SU-DHL-6 (cell line): ENCODE measurements around the gene RNF38.
"Not testable (repeated sequence)": the region's sequence is repeated elsewhere in the genome, so short reads cannot be mapped to it uniquely, and the experiment has no call there.

Experiments
- H2AFZ ChIP-seq: fragments of 200-600 bp; sonication (generic); 2 replicates; pipeline ENCODE4 v1.6.1; 2014; ENCODE audit warnings: low read depth, mild to moderate bottlenecking, moderate library complexity, mixed read lengths, antibody characterized with exemption, low read length; ENCODE audit not compliant: severe bottlenecking
- H3F3A ChIP-seq: fragments of 200-600 bp; shearing (Covaris generic); 2 replicates; pipeline ENCODE4 v1.6.0; 2016; ENCODE audit warnings: antibody characterized with exemption, mild to moderate bottlenecking; ENCODE audit not compliant: insufficient read depth
- H3K27ac ChIP-seq: fragments of 200-600 bp; sonication (generic); 2 replicates; pipeline ENCODE4 v1.5.1; 2016; ENCODE audit warnings: low read depth, mild to moderate bottlenecking, low read length, moderate library complexity, mixed read lengths
- H3K27me3 ChIP-seq: fragments of 200-600 bp; sonication (generic), shearing (Covaris generic); 2 replicates; pipeline ENCODE4 v1.6.0; 2014; ENCODE audit warnings: mild to moderate bottlenecking, low read length
- H3K36me3 ChIP-seq: fragments of 200-600 bp; sonication (generic); 2 replicates; pipeline ENCODE4 v1.6.1; 2014; ENCODE audit warnings: mild to moderate bottlenecking, low read length, mixed read lengths
- H3K4me2 ChIP-seq: fragments of 300-600, 200-600 bp; shearing (Covaris generic), sonication (generic); 2 replicates; pipeline ENCODE4 v1.6.0; 2014; ENCODE audit warnings: low read length, low read depth, mild to moderate bottlenecking; ENCODE audit not compliant: poor library complexity, severe bottlenecking
- H3K4me3 ChIP-seq: fragments of 200-600 bp; sonication (generic); 2 replicates; pipeline ENCODE4 v1.5.1; 2014; ENCODE audit warnings: antibody characterized with exemption, low read length, mild to moderate bottlenecking, mixed read lengths; ENCODE audit not compliant: insufficient read depth, poor library complexity, severe bottlenecking
- H3K79me2 ChIP-seq: fragments of 200-600 bp; sonication (generic); 2 replicates; pipeline ENCODE4 v1.6.1; 2014; ENCODE audit warnings: mild to moderate bottlenecking, low read length, moderate library complexity; ENCODE audit not compliant: insufficient read depth
- H3K9ac ChIP-seq: fragments of 200-600 bp; sonication (generic); 2 replicates; pipeline ENCODE4 v1.7.0; 2014; ENCODE audit warnings: mild to moderate bottlenecking, low read length
- H3K9me2 ChIP-seq: fragments of 200-600 bp; sonication (generic); replicated peaks from 2 replicates; pipeline ENCODE4 v1.6.1; 2014; ENCODE audit warnings: low read length; ENCODE audit not compliant: insufficient read depth
- H3K9me3 ChIP-seq: fragments of 200-600 bp; sonication (generic); 2 replicates; pipeline ENCODE4 v1.6.1; 2014; ENCODE audit warnings: low read length, mixed read lengths; ENCODE audit not compliant: insufficient read depth
- H4K20me1 ChIP-seq: fragments of 200-600 bp; sonication (generic); 2 replicates; pipeline ENCODE4 v1.6.1; 2014; ENCODE audit warnings: low read depth, mild to moderate bottlenecking, antibody characterized with exemption, low read length, moderate library complexity, mixed read lengths
- EZH2phosphoT487 ChIP-seq: fragments of 200-600 bp; sonication (generic), shearing (Covaris generic); conservative IDR thresholded peaks from 2 replicates; pipeline ENCODE4 v1.6.1; 2018; ENCODE audit warnings: mild to moderate bottlenecking, antibody characterized with exemption, low read length, moderate library complexity, mixed read lengths
- TF ChIP-seq, protein P1 (sequence below): fragments of 200-600 bp; sonication (generic); IDR thresholded peaks from one replicate; pipeline ENCODE4 v1.5.1; 2017; ENCODE audit warnings: antibody characterized with exemption, mild to moderate bottlenecking, low read length, moderate library complexity; ENCODE audit not compliant: insufficient read depth, poor library complexity, severe bottlenecking

The RNF38 gene

DNA sequence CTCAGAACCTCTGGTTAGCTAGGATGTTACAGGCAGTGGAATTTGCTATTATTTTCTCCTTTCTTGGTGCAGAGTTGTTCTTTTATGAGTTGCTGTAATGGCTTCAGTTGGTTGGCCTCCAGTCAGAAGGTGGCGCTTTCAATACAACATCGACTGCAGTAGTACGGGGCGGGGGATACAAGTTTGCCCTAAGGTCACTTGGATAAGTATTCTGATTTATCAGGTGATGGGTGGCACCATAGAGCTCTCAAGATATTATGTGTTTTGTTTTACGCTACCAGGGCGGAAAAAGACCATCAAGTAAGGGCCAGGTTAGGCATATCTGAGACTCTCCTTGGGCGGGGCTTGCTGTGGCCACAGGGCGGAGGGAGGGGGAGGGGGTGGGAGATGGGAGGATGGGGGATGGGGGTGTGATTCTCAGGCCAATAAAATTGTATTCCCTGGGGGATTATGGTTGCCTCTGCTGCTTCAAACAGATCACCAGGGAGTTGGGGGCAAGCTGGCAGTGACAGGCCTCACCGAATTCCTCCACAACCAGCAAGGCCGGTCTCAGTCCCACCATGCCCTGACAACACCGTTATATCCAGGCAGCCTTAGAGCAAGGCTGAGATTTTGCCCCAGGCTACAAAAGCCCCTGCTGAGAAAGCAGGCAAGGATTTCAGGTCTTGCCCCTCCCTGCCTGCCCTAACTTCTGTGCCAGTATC lies 15.9 kb upstream of the RNF38 start:
- no peak overlapping the region for H2AFZ ChIP-seq
- no peaks in the 10 kb centered on the region for H3K27me3 ChIP-seq
- no peak for TF ChIP-seq EZH2phosphoT487
- TF ChIP-seq, protein P1, sequence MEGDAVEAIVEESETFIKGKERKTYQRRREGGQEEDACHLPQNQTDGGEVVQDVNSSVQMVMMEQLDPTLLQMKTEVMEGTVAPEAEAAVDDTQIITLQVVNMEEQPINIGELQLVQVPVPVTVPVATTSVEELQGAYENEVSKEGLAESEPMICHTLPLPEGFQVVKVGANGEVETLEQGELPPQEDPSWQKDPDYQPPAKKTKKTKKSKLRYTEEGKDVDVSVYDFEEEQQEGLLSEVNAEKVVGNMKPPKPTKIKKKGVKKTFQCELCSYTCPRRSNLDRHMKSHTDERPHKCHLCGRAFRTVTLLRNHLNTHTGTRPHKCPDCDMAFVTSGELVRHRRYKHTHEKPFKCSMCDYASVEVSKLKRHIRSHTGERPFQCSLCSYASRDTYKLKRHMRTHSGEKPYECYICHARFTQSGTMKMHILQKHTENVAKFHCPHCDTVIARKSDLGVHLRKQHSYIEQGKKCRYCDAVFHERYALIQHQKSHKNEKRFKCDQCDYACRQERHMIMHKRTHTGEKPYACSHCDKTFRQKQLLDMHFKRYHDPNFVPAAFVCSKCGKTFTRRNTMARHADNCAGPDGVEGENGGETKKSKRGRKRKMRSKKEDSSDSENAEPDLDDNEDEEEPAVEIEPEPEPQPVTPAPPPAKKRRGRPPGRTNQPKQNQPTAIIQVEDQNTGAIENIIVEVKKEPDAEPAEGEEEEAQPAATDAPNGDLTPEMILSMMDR = no peak
- H3K9me3 ChIP-seq = no peaks in the 10 kb centered on the region
- H4K20me1 ChIP-seq = no peaks in the 10 kb centered on the region; the same call in 1 of the 2 replicates
- no peak overlapping the region for H3K4me3 ChIP-seq
- no peaks in the 10 kb centered on the region for H3K36me3 ChIP-seq
- H3K9me2 ChIP-seq = no peaks in the 10 kb centered on the region
- no peak overlapping the region for H3K9ac ChIP-seq
- no peaks in the 10 kb centered on the region for H3F3A ChIP-seq
- peaks cover 3% of the 10 kb centered on the region for H3K79me2 ChIP-seq
- H3K4me2 ChIP-seq = no peak overlapping the region
- no peak overlapping the region for H3K27ac ChIP-seq

DNA sequence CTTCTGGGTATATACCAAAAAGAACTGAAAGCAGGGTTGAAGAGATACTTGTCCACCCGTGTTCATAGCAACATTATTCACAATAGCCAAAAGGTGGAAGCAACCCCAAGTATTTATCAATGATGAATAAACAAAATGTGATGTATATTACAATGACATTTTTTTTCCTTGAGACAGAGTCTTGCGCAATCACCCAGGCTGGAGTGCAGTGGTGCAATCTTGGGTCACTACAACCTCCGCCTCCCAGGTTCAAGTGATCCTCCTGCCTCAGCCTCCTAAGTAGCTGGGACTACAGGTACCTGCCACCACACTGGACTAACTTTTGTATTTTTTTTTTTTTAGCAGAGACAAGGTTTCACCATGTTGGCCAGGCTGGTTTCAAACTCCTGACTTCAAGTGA lies 11.3 kb upstream of the RNF38 start:
- not testable (repeated sequence) for H3K4me3 ChIP-seq, H3K27ac ChIP-seq, H3K79me2 ChIP-seq, H3K4me2 ChIP-seq, H3K9me2 ChIP-seq, H2AFZ ChIP-seq, H3K9me3 ChIP-seq, H3K36me3 ChIP-seq, H4K20me1 ChIP-seq, H3K27me3 ChIP-seq, H3K9ac ChIP-seq
- H3F3A ChIP-seq = peaks cover 12% of the 10 kb centered on the region

DNA sequence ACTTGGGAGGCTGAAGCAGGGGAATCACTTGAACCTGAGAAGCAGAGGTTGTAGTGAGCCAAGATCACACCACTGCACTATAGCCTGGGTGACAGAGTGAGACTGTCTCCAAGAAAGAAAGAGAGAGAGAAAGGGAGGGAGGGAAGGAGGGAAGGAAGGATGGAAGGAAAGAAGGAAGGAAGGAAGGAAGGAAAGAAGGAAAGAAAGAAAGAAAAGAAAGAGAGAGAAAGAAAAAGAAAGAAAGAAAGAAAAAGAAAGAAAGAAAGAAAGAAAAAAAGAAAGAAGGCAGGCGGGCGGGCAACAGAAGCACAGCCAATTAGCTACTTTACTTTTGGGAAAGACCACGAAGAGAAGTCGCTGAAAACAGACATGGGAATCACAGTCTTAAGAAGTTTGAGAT lies 9.0 kb upstream of the RNF38 start:
- Histone ChIP-seq H3K79me2 (peaks cover 17% of the 10 kb centered on the region; the same call in 1 of the 2 replicates), H3F3A (peaks cover 12% of the 10 kb centered on the region)
- H3K27ac ChIP-seq, H4K20me1 ChIP-seq, H3K36me3 ChIP-seq, H3K27me3 ChIP-seq, H2AFZ ChIP-seq, H3K9me2 ChIP-seq, H3K4me3 ChIP-seq, H3K9me3 ChIP-seq, H3K9ac ChIP-seq, H3K4me2 ChIP-seq: not testable (repeated sequence)

DNA sequence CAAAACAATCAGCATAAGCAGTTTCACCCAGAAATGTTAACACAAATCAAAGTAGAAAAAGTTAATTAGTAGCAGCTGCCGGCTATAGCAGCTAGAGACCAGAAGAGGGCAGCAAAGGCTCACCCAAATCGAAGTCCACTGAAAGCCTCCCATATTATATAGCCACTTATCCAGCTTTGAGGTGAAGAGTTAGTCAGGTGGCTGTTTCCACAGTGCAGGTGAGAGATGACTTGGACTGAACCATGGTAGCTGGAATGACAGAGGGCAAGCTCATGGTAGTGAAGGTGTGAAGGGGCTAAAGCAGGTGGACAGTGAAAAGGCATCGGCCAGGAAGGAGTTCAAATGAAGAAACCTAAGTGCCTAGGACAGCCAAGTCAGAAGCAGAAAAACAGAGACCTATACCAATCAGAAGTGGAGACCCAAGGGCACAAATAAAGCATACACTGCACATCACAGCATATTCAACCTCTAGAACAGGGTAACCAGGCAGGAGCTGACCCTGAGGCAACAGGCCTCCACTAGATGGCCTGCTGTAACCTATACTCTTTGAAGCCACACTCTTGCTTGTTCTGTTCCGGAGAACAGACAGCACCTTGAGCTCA lies 7.2 kb upstream of the RNF38 start:
- peaks cover 17% of the 10 kb centered on the region; the same call in 1 of the 2 replicates for H3K79me2 ChIP-seq
- H2AFZ ChIP-seq = no peak overlapping the region
- peaks cover 21% of the 10 kb centered on the region for H3F3A ChIP-seq
- TF ChIP-seq EZH2phosphoT487 = no peak
- TF ChIP-seq, protein P1 = peak; percentile 97
- no peaks in the 10 kb centered on the region for H3K9me2 ChIP-seq
- no peaks in the 10 kb centered on the region for H3K36me3 ChIP-seq
- no peaks in the 10 kb centered on the region for H3K9me3 ChIP-seq
- H3K4me2 ChIP-seq = no peak overlapping the region
- no peaks in the 10 kb centered on the region for H3K27me3 ChIP-seq
- no peak overlapping the region for H3K9ac ChIP-seq
- H3K27ac ChIP-seq = 0 out of 2 replicates have a peak overlapping the region, but pooled peaks have one; percentile 13
- H3K4me3 ChIP-seq = no peak overlapping the region
- H4K20me1 ChIP-seq = no peaks in the 10 kb centered on the region
